Naive thymus-derived CD4-positive, alpha-beta T cell (primary cell): ENCODE results near the gene SMAP2. TPM values are rescaled to one million over a fixed set of nuclear protein-coding genes. Genes with fewer than 3 reads are reported as not detected.
"Not testable (repeated sequence)": the region's sequence is repeated elsewhere in the genome, so short reads cannot be mapped to it uniquely, and the experiment has no call there.

Source experiments
- ATAC-seq: fragments of 150-1000 bp; cut with Tn5 transposase; 2 replicates; pipeline ENCODE4 v1.10.0; 2021; ENCODE audit warnings: mild to moderate bottlenecking, moderate library complexity
- CTCF ChIA-PET: fragments of 350-600 bp; sonication (Branson Sonifier 250); formaldehyde crosslinking; loops from one replicate; lab custom pipeline; 2021; ENCODE audit warnings: antibody characterized with exemption; lab: Charles Lee
- POLR2A ChIA-PET: fragments of 350-600 bp; sonication (Branson Sonifier 250); formaldehyde crosslinking; loops from one replicate; lab custom pipeline; 2021; ENCODE audit warnings: antibody characterized with exemption, inconsistent platforms; lab: Charles Lee
- DNase-seq, 9 donors: peaks; one replicate each; pipeline versions ENCODE4 v3.0.0 to v3.0.0-alpha.2; 2020 to 2022; ENCODE audit warnings: mixed read lengths in 1 of 9
- H3K27ac ChIP-seq: one replicate; pipeline ENCODE4 v1.7.0; 2013; ENCODE audit warnings: mild to moderate bottlenecking, low read depth, low read length, moderate library complexity
- H3K27me3 ChIP-seq, 2 donors: one replicate each; pipeline ENCODE4 v1.7.0; 2013; ENCODE audit warnings: low read length in 2 of 2, mild to moderate bottlenecking in 2 of 2, moderate library complexity in 2 of 2; ENCODE audit not compliant: control insufficient read depth in 2 of 2, insufficient read depth in 2 of 2
- H3K36me3 ChIP-seq, 3 experiments: 1 replicate in 2 of 3; 2 replicates in 1 of 3; pipeline ENCODE4 v1.7.0; 2013; ENCODE audit warnings: low read length in 3 of 3, mild to moderate bottlenecking in 3 of 3, moderate library complexity in 1 of 3; ENCODE audit not compliant: insufficient read depth in 3 of 3, control insufficient read depth in 2 of 3
- H3K4me1 ChIP-seq, 2 donors: one replicate each; pipeline ENCODE4 v1.7.0; 2013; ENCODE audit warnings: low read length in 2 of 2, mild to moderate bottlenecking in 2 of 2, moderate library complexity in 1 of 2; ENCODE audit not compliant: control insufficient read depth in 2 of 2, insufficient read depth in 2 of 2
- H3K4me3 ChIP-seq: 2 replicates; pipeline ENCODE4 v1.7.0; 2013; ENCODE audit warnings: mild to moderate bottlenecking, low read length
- H3K9me3 ChIP-seq, 3 experiments: 1 replicate in 2 of 3; 2 replicates in 1 of 3; pipeline ENCODE4 v1.7.0; 2013; ENCODE audit warnings: low read length in 3 of 3; ENCODE audit not compliant: control insufficient read depth in 2 of 3
- H3K27ac Mint-ChIP-seq, 9 donors: one replicate each; pipeline ENCODE4 v1.8.0; 2020 to 2022; ENCODE audit warnings: mixed read lengths in 9 of 9, mild to moderate bottlenecking in 8 of 9, moderate library complexity in 5 of 9, inconsistent platforms in 2 of 9
- H3K27me3 Mint-ChIP-seq, 5 donors: one replicate each; pipeline ENCODE4 v1.8.0; 2021 to 2022; ENCODE audit warnings: mixed read lengths in 5 of 5, mild to moderate bottlenecking in 1 of 5
- H3K36me3 Mint-ChIP-seq, 5 donors: one replicate each; pipeline ENCODE4 v1.8.0; 2020 to 2022; ENCODE audit warnings: mixed read lengths in 5 of 5, mild to moderate bottlenecking in 3 of 5, inconsistent platforms in 1 of 5
- H3K4me1 Mint-ChIP-seq, 7 donors: one replicate each; pipeline ENCODE4 v1.8.0; 2020 to 2022; ENCODE audit warnings: mixed read lengths in 7 of 7, mild to moderate bottlenecking in 3 of 7, inconsistent platforms in 1 of 7
- H3K4me3 Mint-ChIP-seq, 10 donors: one replicate each; pipeline ENCODE4 v1.8.0; 2020 to 2022; ENCODE audit warnings: mild to moderate bottlenecking in 10 of 10, mixed read lengths in 10 of 10, moderate library complexity in 6 of 10, inconsistent platforms in 2 of 10
- H3K9me3 Mint-ChIP-seq, 11 donors: one replicate each; pipeline ENCODE4 v1.8.0; 2020 to 2022; ENCODE audit warnings: mixed read lengths in 11 of 11, mild to moderate bottlenecking in 4 of 11, inconsistent platforms in 1 of 11, moderate library complexity in 1 of 11
- intact Hi-C, 2 donors: fragments of 100-400 bp; cut with micrococcal nuclease; formaldehyde crosslinking; loops; one replicate each; pipeline ENCODE4 v1.15.1; 2023
- polyA plus RNA-seq, 2 donors: library from polyadenylated mRNA; unstranded; fragments of 300-500 nt; fragmentation: Illumina TruSeq; gene quantifications; one replicate each; pipeline ENCODE4 v1.2.3, GENCODE V29; 2021
- total RNA-seq, 6 experiments: library from RNA in 5 of 6; stranded (reverse) in 5 of 6; gene quantifications; 1 replicate in 5 of 6; 2 replicates in 1 of 6; pipeline ENCODE4 v1.2.3 and lab custom pipeline; 2021 to 2026

Gene SMAP2
- total and polyA plus RNA-seq, 7 experiments from 2014 or later: 144 to 542 (median 203) TPM

GRCh38 chr1:40339420-40340323, 33.9 kb upstream of the SMAP2 start:
- Mint-ChIP-seq H3K9me3 (peaks cover 0 to 8% (median 0%) of the 10 kb centered on the region in 11 donors), H3K4me3 (peak overlapping the region in 7 of 10 donors; percentile 1 to 50 (median 24)), H3K27ac (peak overlapping the region; percentile 22 to 84 (median 56)), H3K4me1 (peaks cover 39 to 58% (median 56%) of the 10 kb centered on the region in 7 donors), H3K27me3 (no peaks in the 10 kb centered on the region), H3K36me3 (peaks cover 0 to 3% (median 0%) of the 10 kb centered on the region in 5 donors)
- H3K27me3 ChIP-seq: no peaks in the 10 kb centered on the region
- no peaks in the 10 kb centered on the region for H3K9me3 ChIP-seq
- H3K27ac ChIP-seq: no peak overlapping the region
- H3K4me1 ChIP-seq: peaks cover 6 to 42% of the 10 kb centered on the region in 2 donors
- ATAC-seq (no peak), DNase-seq (no peak)
- intact Hi-C loops: loop anchor here (2.0 to 5.0 kb wide), 5 partner anchors 25 to 522 kb away; partner anchors contain the start of gene PPT1 (in 1 of the 2)
- no peaks in the 10 kb centered on the region for H3K36me3 ChIP-seq
- POLR2A ChIA-PET: interaction anchor here (1.1 to 3.6 kb wide), 9 partner anchors 24 to 194 kb away, joined by 3 to 23 read pairs (median 6); partner anchors contain the start of gene SMAP2
- H3K4me3 ChIP-seq: no peak overlapping the region
- CTCF ChIA-PET: interaction anchor here (0.6 to 10.2 kb wide), 30 partner anchors 8 to 263 kb away, joined by 3 to 152 read pairs (median 6); partner anchors contain the start of genes COL9A2 and SMAP2

GRCh38 chr1:40341491-40342380, 31.8 kb upstream of the SMAP2 start:
- DNase-seq: peak in 1 of 9 donors; percentile 8
- intact Hi-C loops: loop anchor here (1.0 to 5.0 kb wide), 3 partner anchors 33 to 244 kb away; partner anchors contain the start of gene PPT1 (in 1 of the 2)
- H3K27ac ChIP-seq: peak overlapping the region; percentile 44

GRCh38 chr1:40342381-40342717, 31.2 kb upstream of the SMAP2 start:
- H3K9me3 ChIP-seq, H3K9me3 Mint-ChIP-seq, H3K36me3 Mint-ChIP-seq, H3K36me3 ChIP-seq, H3K27me3 Mint-ChIP-seq, H3K27me3 ChIP-seq, H3K4me3 ChIP-seq: not testable (repeated sequence)
- peaks cover 6 to 48% of the 10 kb centered on the region in 2 donors for H3K4me1 ChIP-seq
- ChIA-PET CTCF (interaction anchor here (0.6 to 10.2 kb wide), 13 partner anchors 15 to 1999 kb away, joined by 3 to 152 read pairs (median 5); partner anchors contain the start of genes SMAP2 and ZMPSTE24), POLR2A (interaction anchor here (0.6 to 3.6 kb wide), 11 partner anchors 10 to 85 kb away, joined by 3 to 23 read pairs (median 4); partner anchors contain the start of genes SMAP2 and ZMPSTE24)
- peaks cover 45 to 67% (median 65%) of the 10 kb centered on the region in 7 donors for H3K4me1 Mint-ChIP-seq
- DNase-seq: peak in 2 of 9 donors; percentile 29 to 42
- H3K27ac Mint-ChIP-seq: peak overlapping the region; percentile 84 to 96 (median 92)
- peak; percentile 14 for ATAC-seq
- peak overlapping the region; percentile 44 for H3K27ac ChIP-seq
- H3K4me3 Mint-ChIP-seq: peak overlapping the region; percentile 22 to 82 (median 64)
- intact Hi-C loops: loop anchor here (1.0 to 5.0 kb wide), 2 partner anchors 43 to 245 kb away; partner anchors contain the start of gene PPT1 (in 1 of the 2)

More at GRCh38 chr1:40341491-40342380, 31.8 kb upstream of the SMAP2 start:
- ATAC-seq: no peak
- H3K4me3 ChIP-seq: no peak overlapping the region
- POLR2A ChIA-PET: interaction anchor here (0.6 to 3.6 kb wide), 18 partner anchors 11 to 204 kb away, joined by 3 to 23 read pairs (median 4); partner anchors contain the start of genes SMAP2 and ZMPSTE24
- Mint-ChIP-seq H3K36me3 (peaks cover 0 to 3% (median 0%) of the 10 kb centered on the region in 5 donors), H3K9me3 (peaks cover 0 to 8% (median 0%) of the 10 kb centered on the region in 11 donors), H3K4me3 (peak overlapping the region; percentile 22 to 82 (median 64)), H3K27me3 (no peaks in the 10 kb centered on the region), H3K27ac (peak overlapping the region; percentile 84 to 96 (median 92)), H3K4me1 (peaks cover 45 to 67% (median 65%) of the 10 kb centered on the region in 7 donors)
- CTCF ChIA-PET: interaction anchor here (0.6 to 10.2 kb wide), 17 partner anchors 16 to 303 kb away, joined by 3 to 152 read pairs (median 5); partner anchors contain the start of genes SMAP2 and ZMPSTE24
- H3K4me1 ChIP-seq: peaks cover 6 to 48% of the 10 kb centered on the region in 2 donors
- no peaks in the 10 kb centered on the region for H3K9me3 ChIP-seq
- H3K36me3 ChIP-seq: no peaks in the 10 kb centered on the region
- no peaks in the 10 kb centered on the region for H3K27me3 ChIP-seq

- Histone ChIP-seq H3K4me3 (peak overlapping the region; percentile 3), H3K27ac (peak overlapping the region; percentile 40), H3K4me1 (peaks cover 6 to 40% of the 10 kb centered on the region in 2 donors), H3K27me3 (no peaks in the 10 kb centered on the region), H3K9me3 (no peaks in the 10 kb centered on the region), H3K36me3 (no peaks in the 10 kb centered on the region)
- DNase-seq (peak in 6 of 9 donors; percentile 25 to 35 (median 30)), ATAC-seq (peak; percentile 86)
- CTCF ChIA-PET: interaction anchor here (0.7 to 2.1 kb wide), 10 partner anchors 11 to 260 kb away, joined by 3 to 9 read pairs (median 4); partner anchors contain the start of gene SMAP2
- Mint-ChIP-seq H3K36me3 (peaks cover 0 to 3% (median 0%) of the 10 kb centered on the region in 5 donors), H3K9me3 (peaks cover 0 to 8% (median 0%) of the 10 kb centered on the region in 11 donors), H3K27ac (peak overlapping the region; percentile 34 to 91 (median 84)), H3K4me1 (peaks cover 41 to 58% (median 55%) of the 10 kb centered on the region in 7 donors), H3K4me3 (peak overlapping the region; percentile 53 to 86 (median 72)), H3K27me3 (no peaks in the 10 kb centered on the region)
- intact Hi-C loops: loop anchor here in 1 of 2 donors (1.0 to 5.0 kb wide), 2 partner anchors 60 to 247 kb away; partner anchors contain the start of gene PPT1
- POLR2A ChIA-PET: interaction anchor here (0.6 to 1.9 kb wide), 11 partner anchors 29 to 300 kb away, joined by 3 to 9 read pairs (median 4); partner anchors contain the start of gene SMAP2
Observed at GRCh38 chr1:40344597-40344996, 28.9 kb upstream of the SMAP2 start.

- peaks cover 1 to 12% (median 7%) of the 10 kb centered on the region in 7 donors for H3K4me1 Mint-ChIP-seq
- Histone ChIP-seq H3K4me3 (no peak overlapping the region), H3K27me3 (no peaks in the 10 kb centered on the region), H3K4me1 (no peaks in the 10 kb centered on the region), H3K9me3 (no peaks in the 10 kb centered on the region), H3K27ac (no peak overlapping the region), H3K36me3 (no peaks in the 10 kb centered on the region)
- ChIA-PET CTCF (interaction anchor here (1.1 kb wide), 1 partner anchor 198 kb away, joined by 3 read pairs; no protein-coding TSS in a partner anchor), POLR2A (no interaction called here)
- H3K36me3 Mint-ChIP-seq: no peaks in the 10 kb centered on the region
- H3K4me3 Mint-ChIP-seq: peak overlapping the region in 1 of 10 donors; percentile 5
- H3K27me3 Mint-ChIP-seq: no peaks in the 10 kb centered on the region
- intact Hi-C loops: no loop called here
- no peak for DNase-seq
- ATAC-seq: no peak
- no peaks in the 10 kb centered on the region for H3K9me3 Mint-ChIP-seq
- peak overlapping the region in 1 of 9 donors; percentile 17 for H3K27ac Mint-ChIP-seq
Observed at GRCh38 chr1:40350391-40350790, 23.1 kb upstream of the SMAP2 start.
